Testis (tissue), 2 donors: Measurements from ENCODE around the gene ITIH1.

Experiments used
- POLR2A ChIP-seq: fragments of 450-650 bp; IDR thresholded peaks from one replicate; pipeline ENCODE4 v1.6.1; 2017; ENCODE audit warnings: antibody characterized with exemption, mild to moderate bottlenecking, moderate library complexity
- TF ChIP-seq, protein P1 (sequence below), 3 experiments: fragments of 450-650 bp in 2 of 3; fragments of 200-600 bp in 1 of 3; sonication (generic) in 1 of 3; IDR thresholded peaks; one replicate each; pipeline ENCODE4 v1.5.1; 2016 to 2019; ENCODE audit warnings: antibody characterized with exemption in 3 of 3, mild to moderate bottlenecking in 2 of 3, moderate library complexity in 1 of 3

DNA sequence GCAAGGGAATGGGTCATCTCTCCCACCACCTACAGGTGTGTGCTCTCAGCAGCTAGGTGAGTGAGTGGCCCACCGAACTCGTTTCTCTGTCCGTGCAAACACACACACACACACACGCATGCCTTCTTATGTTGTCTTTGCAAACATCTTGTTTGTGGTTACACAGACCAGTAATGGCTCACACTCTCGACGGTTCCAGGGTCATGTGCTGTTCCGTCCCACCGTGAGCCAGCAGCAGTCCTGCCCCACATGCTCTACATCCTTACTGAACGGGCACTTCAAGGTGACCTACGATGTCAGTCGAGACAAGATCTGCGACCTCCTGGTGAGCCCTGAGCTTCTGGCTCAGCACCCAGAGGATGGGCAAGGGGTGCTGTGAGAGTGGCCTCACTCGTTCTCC lies 4.3 kb downstream of the ITIH1 start:
- TF ChIP-seq, protein P1, sequence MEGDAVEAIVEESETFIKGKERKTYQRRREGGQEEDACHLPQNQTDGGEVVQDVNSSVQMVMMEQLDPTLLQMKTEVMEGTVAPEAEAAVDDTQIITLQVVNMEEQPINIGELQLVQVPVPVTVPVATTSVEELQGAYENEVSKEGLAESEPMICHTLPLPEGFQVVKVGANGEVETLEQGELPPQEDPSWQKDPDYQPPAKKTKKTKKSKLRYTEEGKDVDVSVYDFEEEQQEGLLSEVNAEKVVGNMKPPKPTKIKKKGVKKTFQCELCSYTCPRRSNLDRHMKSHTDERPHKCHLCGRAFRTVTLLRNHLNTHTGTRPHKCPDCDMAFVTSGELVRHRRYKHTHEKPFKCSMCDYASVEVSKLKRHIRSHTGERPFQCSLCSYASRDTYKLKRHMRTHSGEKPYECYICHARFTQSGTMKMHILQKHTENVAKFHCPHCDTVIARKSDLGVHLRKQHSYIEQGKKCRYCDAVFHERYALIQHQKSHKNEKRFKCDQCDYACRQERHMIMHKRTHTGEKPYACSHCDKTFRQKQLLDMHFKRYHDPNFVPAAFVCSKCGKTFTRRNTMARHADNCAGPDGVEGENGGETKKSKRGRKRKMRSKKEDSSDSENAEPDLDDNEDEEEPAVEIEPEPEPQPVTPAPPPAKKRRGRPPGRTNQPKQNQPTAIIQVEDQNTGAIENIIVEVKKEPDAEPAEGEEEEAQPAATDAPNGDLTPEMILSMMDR (IDR thresholded peaks at IDR 0.05), result no peak
- no peak for TF ChIP-seq POLR2A
